ENCODE results near the gene COL5A1.

GRCh38 chr9:134606951-134607731 is 34.5 kb upstream of the COL5A1 start:
- TF ChIP-seq CTCF (IDR thresholded peaks at IDR 0.05; ENCODE audit: low read length) (no peak), EZH2 (IDR thresholded peaks at IDR 0.05; ENCODE audit: borderline replicate concordance, low read length) (no peak)

All from OCI-LY1 (cell line).